IPS-11a (cell line): ENCODE data around the gene MAML2.

ENCODE experiments used
- H3K4me3 ChIP-seq: one replicate; pipeline ENCODE4 v1.5.1; 2013; ENCODE audit warnings: low read depth, low read length, control low read depth

Gene MAML2

DNA sequence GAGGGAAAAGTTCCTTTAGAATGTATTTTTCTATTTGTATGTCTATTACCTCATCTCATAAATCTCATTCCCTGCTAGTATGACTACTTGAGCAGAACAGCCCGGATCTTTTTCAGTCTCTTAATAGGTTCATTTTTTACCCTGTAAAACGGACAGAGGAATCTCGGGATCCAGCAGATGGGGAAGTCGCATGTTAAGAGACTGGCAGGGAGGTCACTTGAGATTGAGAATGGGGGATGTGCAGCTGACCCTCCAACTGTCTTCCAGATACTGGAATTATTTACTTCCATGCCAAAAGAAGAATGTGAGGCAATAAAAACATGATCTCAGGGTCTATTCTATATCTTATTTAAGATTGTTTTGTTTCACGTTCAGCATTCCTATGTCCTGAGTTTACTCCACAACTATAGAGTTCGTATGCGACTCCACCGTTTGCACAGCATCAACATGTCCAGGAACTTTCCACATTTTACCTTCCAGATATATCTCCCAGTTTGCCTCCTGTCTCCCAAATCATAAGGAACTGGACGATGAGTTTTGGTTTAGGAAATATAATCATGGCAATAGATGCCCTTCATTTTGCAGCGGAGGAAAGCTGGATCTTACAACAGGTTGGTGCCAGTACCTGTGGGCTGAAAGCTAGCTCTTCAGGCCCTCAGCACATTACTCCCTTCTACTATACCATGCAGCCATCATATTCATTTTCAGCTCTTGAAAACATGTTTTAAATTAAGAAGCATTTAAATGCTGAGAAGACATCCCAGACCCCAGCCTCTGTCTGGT, 181.5 kb downstream of the MAML2 start:
- no peak overlapping the region for H3K4me3 ChIP-seq

DNA sequence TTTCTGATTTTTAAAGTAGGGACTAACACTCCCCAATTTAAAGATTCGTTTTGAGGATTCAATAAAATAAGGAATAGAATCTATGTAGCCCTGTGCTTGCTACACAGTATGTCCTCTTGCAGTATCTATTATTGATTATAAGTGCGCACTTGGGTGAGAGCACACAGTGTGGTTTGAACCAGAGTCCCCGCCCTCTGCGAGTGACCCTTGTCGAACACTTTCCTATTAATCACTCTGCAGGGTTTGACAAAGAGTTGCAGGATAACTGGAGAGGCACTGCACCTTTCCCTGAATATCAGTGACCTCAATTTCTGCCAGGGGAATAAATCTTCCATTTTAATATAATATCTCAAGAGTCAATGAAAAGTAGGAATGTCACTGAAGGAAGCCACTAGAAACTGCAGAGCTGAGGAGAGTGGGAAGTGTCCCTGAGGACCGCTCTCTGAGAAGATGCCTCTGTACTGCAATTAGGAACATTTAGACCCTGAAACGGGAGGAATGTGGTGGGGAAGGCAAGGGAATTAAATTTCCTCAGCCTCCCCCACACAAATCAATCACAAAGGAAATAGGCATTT, 182.2 kb downstream of the MAML2 start:
- H3K4me3 ChIP-seq = no peak overlapping the region

DNA sequence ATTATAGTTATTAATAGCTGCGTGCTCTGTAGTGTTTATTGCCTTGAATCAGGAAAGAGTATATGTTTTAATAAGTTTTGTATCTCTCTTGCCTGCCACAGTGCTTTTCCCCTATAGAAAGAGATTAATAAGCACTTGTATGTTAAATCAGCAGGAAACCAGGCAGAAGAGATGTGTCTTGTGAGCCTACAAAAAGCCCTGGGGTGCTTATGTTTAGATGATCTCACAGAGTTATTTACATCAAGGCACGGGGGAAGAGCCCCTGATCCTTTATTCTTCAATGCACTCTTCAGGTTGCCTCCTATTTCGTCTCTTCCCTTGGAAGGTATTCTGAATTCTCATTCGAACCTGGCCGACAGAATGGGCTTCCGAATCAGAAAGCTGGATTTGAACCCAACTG, 183.0 kb downstream of the MAML2 start:
- H3K4me3 ChIP-seq = no peak overlapping the region

DNA sequence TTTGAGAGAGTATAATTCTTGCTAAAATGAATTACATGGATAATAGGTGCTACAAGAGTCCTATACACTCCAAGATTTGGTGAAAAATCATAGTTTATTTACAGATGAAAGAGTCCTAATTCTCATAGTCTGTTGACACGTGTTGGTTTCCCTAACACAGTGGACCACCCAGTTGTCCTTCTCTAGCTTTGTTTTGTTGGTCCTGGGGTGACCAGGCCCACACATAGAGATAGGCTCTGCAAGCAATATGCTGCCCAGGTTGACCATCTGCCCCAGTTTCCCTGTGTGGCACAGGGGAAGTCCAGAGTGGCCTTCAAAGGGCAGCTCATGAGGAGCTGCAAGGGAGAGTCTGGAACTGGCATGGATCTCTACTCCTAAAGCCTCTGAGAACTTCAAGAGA, 184.9 kb downstream of the MAML2 start:
- H3K4me3 ChIP-seq = no peak overlapping the region

DNA sequence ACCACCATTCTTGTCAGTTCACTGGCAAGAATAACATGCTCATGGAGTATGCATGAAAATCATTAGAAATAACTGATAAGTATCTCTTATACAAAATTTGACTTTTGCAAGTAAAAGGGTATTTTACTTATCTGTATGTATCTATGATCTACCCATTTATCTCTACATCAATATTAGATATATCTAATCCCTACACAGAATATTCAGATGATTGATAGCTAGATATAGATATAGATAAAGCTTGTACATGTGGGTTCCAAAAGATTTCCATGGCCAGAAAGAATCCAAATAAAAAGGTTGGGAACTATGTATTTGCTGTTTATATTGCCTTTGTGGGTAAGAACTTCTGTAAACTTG, 185.5 kb downstream of the MAML2 start:
- no peak overlapping the region for H3K4me3 ChIP-seq

DNA sequence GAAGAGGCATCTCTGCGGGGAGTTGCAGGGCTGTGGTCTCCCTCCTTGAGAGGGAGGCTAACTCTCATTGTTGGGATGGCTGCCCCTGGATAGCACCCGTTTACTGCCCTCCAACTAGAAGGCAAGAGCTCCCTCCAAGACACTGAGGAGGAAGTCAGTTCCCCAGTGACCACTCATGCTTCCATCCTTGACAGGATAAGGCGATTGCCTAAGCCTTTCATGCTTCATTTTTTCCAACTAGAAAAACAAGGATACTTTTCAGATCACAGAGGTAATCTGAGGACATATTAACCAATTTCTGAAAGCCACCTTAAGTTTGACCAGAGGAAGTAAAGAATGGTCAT, 186.6 kb downstream of the MAML2 start:
- no peak overlapping the region for H3K4me3 ChIP-seq

DNA sequence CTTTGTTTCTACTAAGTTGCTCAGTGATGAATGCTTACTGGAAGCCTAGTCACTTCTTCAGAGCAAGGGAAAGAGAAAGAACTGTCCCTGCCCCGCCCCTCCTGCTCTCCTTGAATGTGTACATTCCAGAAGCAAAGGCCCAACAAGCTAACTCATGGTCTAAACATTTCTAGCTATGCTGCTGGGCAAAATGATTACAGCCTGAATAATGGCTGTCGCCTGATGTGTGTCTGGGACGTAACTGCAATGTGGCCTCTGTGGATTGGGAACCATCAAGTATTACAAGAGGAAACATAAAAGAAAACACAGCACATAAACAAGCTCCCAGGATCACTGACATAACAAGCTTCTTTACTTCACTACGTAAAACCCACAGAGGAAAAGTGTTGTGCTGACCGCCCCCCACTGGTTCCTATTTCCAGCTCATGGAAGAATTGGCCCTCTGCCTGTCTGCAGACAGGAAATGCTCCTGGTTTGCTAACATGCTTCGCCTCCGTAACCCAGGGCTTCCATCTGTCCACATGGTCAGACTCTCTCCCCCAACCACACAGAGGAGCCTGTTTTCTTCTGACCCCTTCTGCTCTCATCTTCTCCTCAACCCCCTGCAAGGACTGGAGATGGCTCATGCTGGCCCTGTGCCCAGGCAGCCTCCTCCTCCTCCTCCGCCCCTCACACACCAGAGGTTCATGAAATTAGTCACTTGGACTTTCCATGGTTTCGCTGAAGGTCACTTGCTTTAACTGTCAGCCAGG, 187.2 kb downstream of the MAML2 start:
- H3K4me3 ChIP-seq = no peak overlapping the region

DNA sequence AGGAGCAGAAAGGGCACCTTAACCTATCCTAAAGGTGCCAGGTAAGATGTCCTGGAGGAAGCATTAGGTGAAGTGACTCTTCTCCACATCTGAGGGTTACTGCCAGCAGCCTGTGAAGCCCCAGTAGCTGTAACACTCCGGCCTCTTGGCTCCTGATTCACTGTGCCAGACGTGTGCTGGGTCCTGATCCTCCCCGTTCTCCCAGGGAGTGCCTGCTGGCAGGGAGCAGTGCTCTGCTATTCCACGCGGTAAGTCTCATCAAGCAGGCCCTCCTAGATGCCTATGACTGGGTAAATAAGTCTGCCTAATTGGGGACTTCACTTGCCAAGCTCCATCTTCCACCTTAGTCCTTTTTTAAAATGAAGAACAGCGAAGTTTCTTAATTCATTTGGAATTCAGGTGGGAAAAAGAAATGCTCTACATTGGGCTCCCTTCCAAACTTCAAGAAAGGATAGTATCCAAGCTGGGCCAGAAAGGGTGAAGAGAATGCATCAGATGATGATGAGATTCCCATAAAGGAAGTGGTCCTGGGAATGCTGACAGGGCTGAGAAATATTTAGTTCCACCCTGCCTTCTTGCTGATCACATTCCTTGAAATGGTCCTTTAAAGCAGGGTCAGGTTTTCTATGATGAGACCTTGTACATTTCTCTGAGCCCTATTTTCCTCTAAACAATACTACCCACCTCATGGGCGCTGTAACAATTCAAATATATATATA, 188.0 kb downstream of the MAML2 start:
- no peak overlapping the region for H3K4me3 ChIP-seq

DNA sequence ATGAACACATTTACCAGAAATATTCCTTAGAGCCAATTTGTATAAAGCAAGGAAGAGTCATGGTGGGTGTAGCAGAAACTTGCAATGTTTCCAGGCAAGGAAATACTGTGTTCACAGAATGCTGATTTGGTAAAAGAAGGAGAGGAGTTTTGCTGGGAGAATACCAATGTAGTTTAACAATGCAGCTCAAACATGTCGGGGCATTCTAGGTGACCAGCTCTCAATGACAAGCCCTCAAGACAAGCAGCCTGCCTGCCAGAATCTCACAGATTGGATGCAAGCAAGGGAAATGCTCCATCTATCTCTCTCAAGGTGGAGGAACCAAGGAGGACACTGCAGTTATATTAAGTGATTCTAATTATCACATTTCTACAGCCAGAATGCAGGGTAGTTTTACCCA, 190.4 kb downstream of the MAML2 start:
- H3K4me3 ChIP-seq = no peak overlapping the region

DNA sequence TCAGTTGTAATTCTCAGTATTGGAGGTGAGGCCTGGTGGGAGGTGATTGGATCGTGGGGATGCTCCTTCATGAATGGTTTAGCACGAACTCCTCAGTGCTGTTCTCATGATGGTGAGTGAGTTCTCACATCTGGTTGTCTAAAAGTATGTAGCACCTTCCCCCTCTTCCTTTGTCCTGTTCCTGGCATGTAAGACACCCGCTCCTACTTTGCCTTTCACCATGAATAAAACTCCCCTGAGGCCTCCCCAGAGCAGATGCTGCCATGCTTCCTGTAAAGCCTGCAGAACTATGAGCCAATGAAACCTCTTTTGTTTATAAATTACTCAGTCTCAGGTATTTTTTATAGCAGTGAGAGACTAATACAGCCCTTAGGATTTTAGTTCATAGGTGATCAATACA, 191.5 kb downstream of the MAML2 start:
- no peak overlapping the region for H3K4me3 ChIP-seq

DNA sequence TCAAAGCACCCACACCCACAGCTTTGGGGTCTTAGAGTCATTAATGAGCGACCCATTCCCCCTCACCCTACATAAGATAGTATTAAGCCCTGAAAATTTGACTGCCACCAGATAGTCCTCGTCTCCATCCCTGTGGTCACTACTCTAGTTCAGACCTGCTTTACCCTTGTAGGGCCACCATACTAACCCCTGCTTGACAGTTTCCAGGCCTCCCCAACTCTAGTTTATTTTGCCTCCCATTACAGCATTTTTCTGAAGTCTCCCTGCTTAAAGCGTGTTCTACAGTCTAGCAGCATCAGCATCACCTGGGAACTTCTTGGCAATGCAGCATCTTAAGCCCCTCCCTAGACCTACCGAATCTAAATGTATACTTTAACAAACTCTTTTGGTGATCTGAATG, 192.4 kb downstream of the MAML2 start:
- no peak overlapping the region for H3K4me3 ChIP-seq

DNA sequence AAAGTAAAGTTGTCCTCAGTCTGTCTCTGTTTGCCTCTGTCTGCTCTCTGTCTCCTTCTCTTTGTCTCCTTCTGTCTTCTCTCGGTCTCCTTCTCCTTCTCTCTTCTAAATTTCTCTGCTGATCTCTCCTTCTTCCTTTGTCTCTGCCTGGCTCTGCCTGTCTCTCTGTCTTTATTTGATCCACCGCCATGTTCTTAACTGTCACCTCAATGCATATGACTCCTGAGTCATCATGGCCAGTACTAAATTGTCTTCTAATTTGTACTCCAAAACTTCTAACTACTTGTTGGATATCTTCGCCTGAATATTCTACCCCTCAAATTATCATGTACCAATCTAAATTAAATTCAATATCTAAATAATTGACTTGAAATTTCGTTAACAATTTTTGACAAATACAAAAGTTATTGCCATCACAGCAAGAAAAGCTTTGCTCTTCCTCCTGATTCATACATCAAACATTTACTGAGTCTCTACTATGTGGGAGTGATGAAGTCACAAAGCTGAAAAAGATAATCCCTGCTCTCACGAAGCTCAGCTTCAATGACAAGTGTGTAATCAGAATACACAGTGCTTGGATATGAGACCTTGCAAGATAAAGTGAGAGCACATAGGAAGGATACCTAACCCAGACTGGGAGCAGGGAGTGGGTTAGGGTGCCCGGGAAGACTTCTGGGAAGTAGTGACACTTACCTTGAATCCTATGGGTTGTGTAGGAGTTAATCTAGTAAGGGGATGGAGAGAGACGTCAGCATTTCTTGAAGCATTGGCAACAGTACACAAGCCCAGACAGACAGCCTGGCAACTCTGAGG, 193.0 kb downstream of the MAML2 start:
- no peak overlapping the region for H3K4me3 ChIP-seq

DNA sequence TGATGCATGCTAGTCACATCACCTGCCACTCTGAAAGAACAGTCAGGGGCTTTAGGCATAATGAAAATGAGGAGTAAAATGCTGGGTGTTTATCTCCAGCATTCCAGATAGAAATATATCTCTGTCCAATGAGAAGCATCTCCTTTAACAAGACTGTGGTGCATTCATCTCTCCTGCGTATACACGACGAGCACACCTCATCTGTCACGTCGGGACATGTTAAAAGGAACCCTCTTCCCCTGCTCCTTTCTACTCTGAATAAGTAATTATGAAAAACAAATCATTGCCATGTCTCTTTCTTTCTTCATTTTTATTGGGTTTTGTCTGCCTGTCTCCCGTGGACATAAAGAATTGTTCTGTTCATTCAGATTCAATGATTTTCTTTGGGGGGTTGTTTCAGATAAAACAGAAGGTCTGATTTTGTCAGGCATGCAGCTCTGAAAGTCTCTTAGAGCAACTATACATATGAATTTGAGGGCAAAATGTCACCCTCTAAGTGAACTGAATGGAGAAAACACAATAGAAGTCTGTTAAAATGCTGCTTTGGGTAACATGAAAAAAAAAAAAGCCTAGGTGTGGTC, 195.0 kb downstream of the MAML2 start:
- no peak overlapping the region for H3K4me3 ChIP-seq

DNA sequence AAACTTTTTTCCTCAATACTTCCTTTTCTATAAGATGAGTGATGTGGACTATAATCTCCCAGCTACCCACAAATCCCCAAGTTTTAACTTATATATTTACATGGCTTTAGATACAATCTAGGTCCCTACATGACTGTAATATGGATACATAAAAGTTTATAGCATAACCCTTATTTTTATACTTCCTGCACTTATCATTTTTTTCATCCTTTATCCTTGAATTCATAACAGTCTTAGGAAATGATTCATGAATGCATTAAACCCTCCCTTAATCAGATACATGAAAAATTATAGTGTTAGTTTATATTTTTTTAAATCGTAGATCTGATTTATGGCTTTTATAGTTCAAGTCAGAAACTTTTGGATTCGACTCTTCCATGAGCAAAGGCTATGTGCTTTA, 195.8 kb downstream of the MAML2 start:
- H3K4me3 ChIP-seq = no peak overlapping the region

DNA sequence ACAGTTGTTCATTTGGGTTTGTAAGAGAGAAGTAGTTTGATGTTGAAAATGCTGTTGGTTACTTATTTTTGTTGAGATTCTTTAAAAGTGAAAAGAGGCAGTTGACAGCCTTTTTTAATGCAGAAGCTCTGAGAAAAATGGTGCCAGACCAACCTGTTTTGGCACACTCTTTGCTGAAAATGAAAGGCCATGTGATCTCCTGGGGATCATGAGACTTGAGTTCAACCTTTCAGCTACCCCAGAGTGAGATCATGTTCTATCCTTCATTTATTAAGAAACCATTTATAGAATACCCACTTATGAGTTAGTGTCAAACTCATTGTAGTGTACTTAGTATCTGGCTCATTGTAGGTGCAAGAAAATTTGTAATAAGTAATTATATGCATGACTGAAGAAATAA, 196.2 kb downstream of the MAML2 start:
- no peak overlapping the region for H3K4me3 ChIP-seq

DNA sequence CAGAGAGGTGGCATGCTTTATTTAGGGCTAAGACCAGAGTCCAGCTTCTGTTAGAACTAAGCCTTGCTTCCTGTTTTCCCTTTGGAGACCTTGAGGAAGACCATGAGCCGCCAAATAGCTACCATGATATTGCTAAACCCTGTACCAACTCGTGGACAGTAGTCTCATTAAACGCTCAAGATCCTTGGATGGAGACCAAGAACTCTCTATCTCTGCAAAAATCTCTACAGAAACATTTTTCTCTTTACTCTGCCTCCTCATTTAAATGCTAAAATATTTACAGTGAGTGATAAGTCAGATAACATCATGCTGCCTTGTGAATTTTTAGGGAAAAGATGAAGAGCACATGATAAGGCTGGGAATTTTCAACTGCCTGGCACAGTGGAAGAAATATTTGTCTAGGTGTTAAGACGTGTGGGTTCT, 197.8 kb downstream of the MAML2 start:
- H3K4me3 ChIP-seq = no peak overlapping the region

DNA sequence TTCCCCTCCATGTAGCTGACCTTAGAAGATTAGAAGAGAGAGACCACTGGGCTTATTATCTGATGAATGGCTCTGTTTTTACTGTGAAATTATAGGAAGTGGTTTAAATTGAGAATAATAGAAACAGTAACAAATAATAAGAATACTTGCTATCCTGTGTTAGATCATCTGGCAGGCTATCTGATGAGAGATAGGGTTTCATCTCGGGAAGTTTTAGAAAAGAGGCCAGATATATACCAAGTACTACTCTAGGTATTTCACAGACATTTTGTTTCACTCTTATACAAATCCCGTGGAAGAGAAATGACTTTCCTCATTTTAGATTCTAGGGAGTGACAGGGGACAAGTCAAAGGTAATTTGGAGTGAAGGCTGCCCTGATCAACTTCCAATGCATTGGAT, 198.4 kb downstream of the MAML2 start:
- H3K4me3 ChIP-seq = no peak overlapping the region

DNA sequence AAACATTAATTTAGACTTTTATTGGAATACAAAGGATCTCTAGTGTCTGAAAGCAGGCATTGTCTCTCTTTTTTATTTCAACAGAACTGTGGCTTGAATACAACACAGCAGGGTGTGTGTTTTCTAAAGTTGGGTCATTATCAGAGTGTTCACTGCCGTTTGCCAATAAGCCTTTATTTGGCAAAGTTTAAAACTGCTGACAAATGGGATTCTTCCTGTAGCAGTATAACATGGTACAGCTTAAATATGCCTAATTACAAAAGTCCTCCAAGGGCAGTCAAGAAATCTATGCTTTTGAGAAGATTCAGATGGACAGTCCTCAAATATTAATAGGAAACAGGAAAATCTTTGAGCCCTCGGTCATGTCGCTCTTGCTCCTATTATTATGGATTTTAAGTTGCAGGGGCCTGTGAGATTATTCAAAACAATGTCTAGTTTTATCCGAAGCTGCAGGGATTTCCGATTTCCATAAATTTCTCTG, 199.9 kb downstream of the MAML2 start:
- H3K4me3 ChIP-seq = no peak overlapping the region

DNA sequence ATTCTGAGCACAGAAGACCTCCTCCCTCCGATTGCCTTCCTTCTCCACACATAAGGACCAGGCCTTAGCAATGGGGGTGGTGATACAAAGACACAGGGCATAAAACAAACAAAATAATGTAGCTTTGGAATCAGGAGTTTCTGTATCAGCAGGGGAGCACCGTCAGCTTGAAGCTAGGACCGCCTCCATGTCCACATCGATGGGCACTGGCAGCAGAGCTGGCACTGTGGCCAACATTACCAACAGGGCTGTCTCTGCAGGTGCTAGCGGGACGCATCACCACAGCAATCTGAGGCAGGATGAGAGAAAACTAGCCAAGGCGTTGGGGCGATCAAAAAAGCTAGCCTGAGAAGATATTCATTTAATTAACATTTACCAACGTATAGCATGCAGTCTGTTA, 201.4 kb downstream of the MAML2 start:
- no peak overlapping the region for H3K4me3 ChIP-seq

DNA sequence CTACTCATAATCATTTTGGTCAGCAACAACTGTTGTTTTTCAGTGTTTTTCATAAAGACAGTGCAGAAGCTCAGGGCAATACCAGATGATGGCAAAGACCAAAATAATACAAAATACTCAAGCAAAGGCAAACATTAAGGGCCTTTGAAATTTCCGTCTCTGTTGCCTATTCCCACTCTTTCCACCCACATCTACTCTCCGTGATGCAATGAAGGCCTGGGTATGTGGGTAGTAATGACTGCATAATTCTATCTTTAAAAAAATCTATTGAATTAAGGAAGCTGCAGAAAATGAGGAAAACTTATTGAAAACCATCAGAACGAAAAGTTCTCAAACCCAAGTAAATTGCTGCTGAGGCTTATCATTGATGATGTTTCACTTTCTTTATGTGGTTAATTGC, 203.3 kb downstream of the MAML2 start:
- H3K4me3 ChIP-seq = no peak overlapping the region
